Endodermal cell (in vitro differentiated cells): ENCODE data around the gene PPA2. TPM values are rescaled to one million over a fixed set of nuclear protein-coding genes. Genes with fewer than 3 reads are reported as not detected.

ENCODE experiments used
- DNase-seq: peaks from one replicate; pipeline ENCODE4 v3.0.0-alpha.2; 2017
- H3K27ac ChIP-seq: 2 replicates; pipeline ENCODE4 v1.5.1; 2013; ENCODE audit warnings: mild to moderate bottlenecking, low read depth, low read length, moderate library complexity
- H3K27me3 ChIP-seq: 2 replicates; pipeline ENCODE4 v1.6.1; 2013; ENCODE audit warnings: mild to moderate bottlenecking, low read length, moderate library complexity; ENCODE audit not compliant: insufficient read depth, control insufficient read depth, poor library complexity, severe bottlenecking
- H3K36me3 ChIP-seq: 2 replicates; pipeline ENCODE4 v1.7.0; 2013; ENCODE audit warnings: mild to moderate bottlenecking, low read length, moderate library complexity; ENCODE audit not compliant: control insufficient read depth, insufficient read depth
- H3K4me1 ChIP-seq: one replicate; pipeline ENCODE4 v1.7.0; 2013; ENCODE audit warnings: low read length; ENCODE audit not compliant: control insufficient read depth, insufficient read depth
- H3K4me3 ChIP-seq: 2 replicates; pipeline ENCODE4 v1.5.1; 2013; ENCODE audit warnings: mild to moderate bottlenecking, low read length, moderate library complexity
- H3K9ac ChIP-seq: 2 replicates; pipeline ENCODE4 v1.6.1; 2013; ENCODE audit warnings: mild to moderate bottlenecking, low read length, moderate library complexity; ENCODE audit not compliant: poor library complexity, severe bottlenecking; ENCODE audit errors: extremely low read depth
- H3K9me3 ChIP-seq: 2 replicates; pipeline ENCODE4 v1.6.1; 2013; ENCODE audit warnings: mild to moderate bottlenecking, low read length, moderate library complexity; ENCODE audit not compliant: control insufficient read depth
- H3K27ac Mint-ChIP-seq: 2 replicates; pipeline ENCODE4 v1.8.0; 2020; ENCODE audit warnings: mixed read lengths
- H3K27me3 Mint-ChIP-seq: 2 replicates; pipeline ENCODE4 v1.8.0; 2021; ENCODE audit warnings: mild to moderate bottlenecking, mixed read lengths; ENCODE audit not compliant: insufficient read depth
- H3K36me3 Mint-ChIP-seq: 2 replicates; pipeline ENCODE4 v1.8.0; 2020; ENCODE audit warnings: low read depth, mixed read lengths
- H3K4me1 Mint-ChIP-seq: 2 replicates; pipeline ENCODE4 v1.8.0; 2020; ENCODE audit warnings: mixed read lengths
- H3K4me3 Mint-ChIP-seq: 2 replicates; pipeline ENCODE4 v1.8.0; 2020; ENCODE audit warnings: mild to moderate bottlenecking, moderate library complexity, mixed read lengths
- H3K9me3 Mint-ChIP-seq: 2 replicates; pipeline ENCODE4 v1.8.0; 2020; ENCODE audit warnings: mild to moderate bottlenecking, mixed read lengths
- CTCF ChIP-seq: fragments of 200-600 bp; sonication (generic); conservative IDR thresholded peaks from 2 replicates; pipeline ENCODE4 v1.5.0; 2021; ENCODE audit warnings: antibody characterized with exemption, mild to moderate bottlenecking
- WGBS, 2 experiments: methylation state at CpG; one replicate each; pipeline versions ENCODE4 v1.1.5 to v1.1.7; 2013; ENCODE audit warnings: missing lambda C conversion rate in 2 of 2, mixed read lengths in 1 of 2; ENCODE audit not compliant: insufficient coverage in 1 of 2, insufficient read length in 1 of 2; 5-methylcytosine and 5-hydroxymethylcytosine counted together
- total RNA-seq, 2 donors: library from RNA; stranded (reverse); fragmentation: NEBNext Ultra II Directional in 1 of 2; extraction: Animal tissue kit (Norgen Biotek cat#: 25700) in 1 of 2; gene quantifications; 2 replicates in 1 of 2; 3 replicates in 1 of 2; pipeline ENCODE4 v1.2.1, GENCODE V29; 2021

The PPA2 gene
- total RNA-seq, 2 donors from 2014 or later, result 90.7 to 133 TPM

DNA sequence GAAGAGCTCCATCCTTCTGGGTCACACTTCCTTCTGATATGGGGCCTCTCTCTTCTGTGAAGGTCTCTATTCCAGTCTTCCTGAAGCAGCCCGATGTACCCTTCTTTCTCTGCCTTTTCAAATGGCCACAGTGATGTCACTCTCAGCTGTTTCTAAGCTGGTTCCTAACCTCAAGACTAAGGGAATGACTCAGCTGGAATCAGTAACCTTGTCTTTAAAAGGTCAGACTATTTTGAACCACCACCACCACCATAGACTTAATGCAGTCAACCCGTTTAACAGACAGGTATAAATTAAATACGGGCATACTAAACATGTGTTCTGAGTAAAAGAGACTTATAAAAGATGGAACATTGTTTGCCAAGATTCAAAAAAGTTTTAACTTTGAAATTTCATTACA, 121.0 kb downstream of the PPA2 start:
- WGBS, 2 experiments, result 88 to 95% methylated on average over 2 to 3 of the region's 3 CpGs
- H3K27me3 Mint-ChIP-seq, result no peaks in the 10 kb centered on the region
- Histone ChIP-seq H3K9me3 (no peaks in the 10 kb centered on the region), H3K27me3 (no peaks in the 10 kb centered on the region), H3K27ac (no peak overlapping the region), H3K36me3 (no peaks in the 10 kb centered on the region), H3K4me3 (no peak overlapping the region), H3K9ac (no peak overlapping the region), H3K4me1 (no peaks in the 10 kb centered on the region)
- no peak for TF ChIP-seq CTCF
- H3K36me3 Mint-ChIP-seq, result no peaks in the 10 kb centered on the region
- H3K4me3 Mint-ChIP-seq, result no peak overlapping the region
- no peak overlapping the region for H3K27ac Mint-ChIP-seq
- H3K9me3 Mint-ChIP-seq, result no peaks in the 10 kb centered on the region
- no peak for DNase-seq
- H3K4me1 Mint-ChIP-seq, result no peaks in the 10 kb centered on the region

GRCh38 chr4:105351861-105352260, 122.0 kb downstream of the PPA2 start:
- Histone ChIP-seq H3K36me3 (no peaks in the 10 kb centered on the region), H3K9me3 (no peaks in the 10 kb centered on the region), H3K4me1 (no peaks in the 10 kb centered on the region), H3K4me3 (no peak overlapping the region), H3K27ac (no peak overlapping the region), H3K9ac (no peak overlapping the region), H3K27me3 (no peaks in the 10 kb centered on the region)
- Mint-ChIP-seq H3K9me3 (no peaks in the 10 kb centered on the region), H3K27me3 (no peaks in the 10 kb centered on the region), H3K4me3 (no peak overlapping the region), H3K4me1 (no peaks in the 10 kb centered on the region), H3K27ac (no peak overlapping the region), H3K36me3 (no peaks in the 10 kb centered on the region)
- WGBS, 2 experiments, result 88% methylated on average over 2 of the region's 2 CpGs; no CpG with 5 or more reads in 1 of the 2 experiments
- no peak for DNase-seq
- no peak for TF ChIP-seq CTCF

DNA sequence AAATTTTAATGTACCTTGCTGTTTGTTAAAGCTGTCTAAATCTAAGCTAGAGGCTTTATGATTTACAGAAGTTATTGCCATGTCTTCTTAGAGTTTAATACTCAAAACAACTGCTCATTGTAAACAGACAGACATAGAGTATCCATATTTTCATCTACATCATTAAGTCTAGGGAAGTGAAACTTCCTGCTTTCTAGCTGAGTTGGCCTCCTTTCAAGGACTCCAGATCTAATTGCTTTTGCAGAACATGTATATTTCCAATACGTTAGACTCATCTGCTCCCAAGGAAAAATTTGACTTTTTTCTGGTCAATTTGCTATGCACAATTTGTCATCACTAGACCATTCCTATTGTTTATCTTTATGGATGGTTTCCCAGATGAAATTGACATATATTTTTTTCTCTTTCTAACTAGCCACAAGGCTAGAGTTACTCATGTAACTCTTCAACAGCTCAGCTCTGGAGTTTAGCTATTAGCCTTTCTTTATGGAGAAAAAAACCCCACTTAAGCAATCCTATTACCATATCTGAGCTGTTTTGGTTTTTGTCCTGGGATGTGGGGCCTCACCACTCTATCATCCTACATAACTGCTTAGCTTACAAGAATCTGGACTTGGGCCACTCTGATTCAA, 122.9 kb downstream of the PPA2 start:
- Histone ChIP-seq H3K9ac (no peak overlapping the region), H3K36me3 (no peaks in the 10 kb centered on the region), H3K4me3 (no peak overlapping the region), H3K9me3 (no peaks in the 10 kb centered on the region), H3K4me1 (no peaks in the 10 kb centered on the region), H3K27me3 (no peaks in the 10 kb centered on the region), H3K27ac (no peak overlapping the region)
- no peak overlapping the region for H3K27ac Mint-ChIP-seq
- no peak for DNase-seq
- no peaks in the 10 kb centered on the region for H3K27me3 Mint-ChIP-seq
- no peaks in the 10 kb centered on the region for H3K36me3 Mint-ChIP-seq
- no peak overlapping the region for H3K4me3 Mint-ChIP-seq
- H3K4me1 Mint-ChIP-seq, result no peaks in the 10 kb centered on the region
- no peaks in the 10 kb centered on the region for H3K9me3 Mint-ChIP-seq
- 89 to 100% methylated on average over 1 of the region's 1 CpG for WGBS, 2 experiments
- TF ChIP-seq CTCF, result no peak
